Calu3 (cell line): ENCODE data around the gene LCTL. TPM values are rescaled to one million over a fixed set of nuclear protein-coding genes. Genes with fewer than 3 reads are reported as not detected.

ENCODE experiments used
- BruUV-seq: library from RNA; stranded (reverse); fragments of 400-500 nt; replicated peaks from 2 replicates; lab custom pipeline; 2021; lab: Mats Ljungman, UMichigan
- CTCF ChIA-PET: fragments of 300-600 bp; sonication (Branson Sonifier 250); formaldehyde crosslinking; loops from one replicate; lab custom pipeline; 2022; ENCODE audit warnings: antibody characterized with exemption; lab: Charles Lee
- DNase-seq: peaks from one replicate; pipeline ENCODE4 v3.0.0; 2022
- H3K27ac Mint-ChIP-seq: one replicate; pipeline ENCODE4 v1.8.0; 2022; ENCODE audit warnings: mixed read lengths; ENCODE audit not compliant: unreplicated experiment
- H3K27me3 Mint-ChIP-seq: one replicate; pipeline ENCODE4 v1.8.0; 2022; ENCODE audit warnings: mixed read lengths; ENCODE audit not compliant: unreplicated experiment
- H3K36me3 Mint-ChIP-seq: one replicate; pipeline ENCODE4 v1.8.0; 2022; ENCODE audit warnings: mild to moderate bottlenecking, moderate library complexity, mixed read lengths; ENCODE audit not compliant: insufficient read depth, unreplicated experiment
- H3K4me1 Mint-ChIP-seq: one replicate; pipeline ENCODE4 v1.8.0; 2022; ENCODE audit warnings: mild to moderate bottlenecking, low read depth, mixed read lengths; ENCODE audit not compliant: unreplicated experiment
- H3K4me3 Mint-ChIP-seq: one replicate; pipeline ENCODE4 v1.8.0; 2022; ENCODE audit warnings: mild to moderate bottlenecking, low read depth, moderate library complexity, mixed read lengths; ENCODE audit not compliant: unreplicated experiment
- H3K9me3 Mint-ChIP-seq: one replicate; pipeline ENCODE4 v1.8.0; 2022; ENCODE audit warnings: low read depth, mixed read lengths; ENCODE audit not compliant: unreplicated experiment
- CTCF ChIP-seq: fragments of 200-600 bp; IDR thresholded peaks from one replicate; pipeline ENCODE4 v1.8.0; 2022; ENCODE audit warnings: antibody characterized with exemption; ENCODE audit not compliant: unreplicated experiment
- intact Hi-C: fragments of 100-400 bp; cut with micrococcal nuclease; formaldehyde crosslinking; loops from one replicate; pipeline ENCODE4 v1.10.0; 2022; ENCODE audit not compliant: unreplicated experiment
- total RNA-seq: library from RNA; stranded (reverse); gene quantifications from 2 replicates; pipeline ENCODE4 v1.2.3, GENCODE V29; 2022

LCTL gene
- total RNA-seq, 1 experiment from 2014 or later = 0.35 TPM

GRCh38 chr15:66611257-66612053 lies 45.7 kb upstream of the LCTL start:
- no peaks in the 10 kb centered on the region for H3K36me3 Mint-ChIP-seq
- no peak for DNase-seq
- intact Hi-C loops = no loop called here
- no peaks in the 10 kb centered on the region for H3K9me3 Mint-ChIP-seq
- no TSS peak for BruUV-seq
- H3K27ac Mint-ChIP-seq = no peak overlapping the region
- H3K4me3 Mint-ChIP-seq = no peak overlapping the region
- no peaks in the 10 kb centered on the region for H3K4me1 Mint-ChIP-seq
- CTCF ChIA-PET = interaction anchor here (0.5 to 1.1 kb wide), 2 partner anchors 46 to 240 kb away, joined by 3 to 5 read pairs; partner anchors contain the start of gene LCTL
- TF ChIP-seq CTCF = no peak
- H3K27me3 Mint-ChIP-seq = no peaks in the 10 kb centered on the region

DNA sequence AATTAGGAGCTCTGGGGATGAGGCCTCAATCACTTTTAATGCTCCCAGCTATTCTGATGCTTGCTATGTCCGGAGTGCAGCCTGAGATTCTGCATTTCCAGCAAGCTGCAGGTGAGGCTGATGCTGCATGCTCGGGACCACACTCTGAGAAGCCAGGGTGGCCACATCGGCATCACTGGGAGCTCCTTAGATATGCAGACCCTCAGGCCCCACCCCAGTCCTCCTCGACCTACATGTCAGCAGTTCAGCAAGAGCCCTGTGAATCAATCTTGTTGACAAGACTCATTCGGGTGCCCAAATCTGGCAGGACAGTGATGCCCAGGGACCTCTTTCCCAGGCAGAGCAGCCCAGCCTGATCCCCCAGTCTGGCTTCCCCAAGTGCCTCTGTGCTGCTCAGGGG lies 44.1 kb upstream of the LCTL start:
- CTCF ChIA-PET = interaction anchor here (0.5 to 1.5 kb wide), 3 partner anchors 15 to 242 kb away, joined by 3 to 6 read pairs (median 3); no protein-coding TSS in a partner anchor
- no TSS peak for BruUV-seq
- Mint-ChIP-seq H3K27me3 (no peaks in the 10 kb centered on the region), H3K27ac (no peak overlapping the region), H3K4me1 (no peaks in the 10 kb centered on the region), H3K36me3 (no peaks in the 10 kb centered on the region), H3K9me3 (no peaks in the 10 kb centered on the region), H3K4me3 (no peak overlapping the region)
- TF ChIP-seq CTCF = no peak
- intact Hi-C loops = no loop called here
- no peak for DNase-seq

GRCh38 chr15:66608881-66609280 lies 43.1 kb upstream of the LCTL start:
- intact Hi-C loops = no loop called here
- Mint-ChIP-seq H3K36me3 (no peaks in the 10 kb centered on the region), H3K9me3 (no peaks in the 10 kb centered on the region), H3K27ac (no peak overlapping the region), H3K4me1 (no peaks in the 10 kb centered on the region), H3K27me3 (no peaks in the 10 kb centered on the region), H3K4me3 (no peak overlapping the region)
- DNase-seq = no peak
- CTCF ChIA-PET = interaction anchor here (0.6 to 0.8 kb wide), 3 partner anchors 8 to 1082 kb away, joined by 3 to 6 read pairs (median 3); no protein-coding TSS in a partner anchor
- BruUV-seq = no TSS peak
- TF ChIP-seq CTCF = no peak

GRCh38 chr15:66608159-66608558 lies 42.4 kb upstream of the LCTL start:
- no peak for DNase-seq
- no TSS peak for BruUV-seq
- no peaks in the 10 kb centered on the region for H3K36me3 Mint-ChIP-seq
- H3K9me3 Mint-ChIP-seq = no peaks in the 10 kb centered on the region
- H3K27ac Mint-ChIP-seq = no peak overlapping the region
- H3K27me3 Mint-ChIP-seq = no peaks in the 10 kb centered on the region
- CTCF ChIA-PET = interaction anchor here (0.6 to 1.7 kb wide), 4 partner anchors 157 to 1081 kb away, joined by 3 to 11 read pairs (median 5); no protein-coding TSS in a partner anchor
- TF ChIP-seq CTCF = no peak
- no peak overlapping the region for H3K4me3 Mint-ChIP-seq
- H3K4me1 Mint-ChIP-seq = no peaks in the 10 kb centered on the region
- intact Hi-C loops = no loop called here
